Mucosa of descending colon (tissue), 3 donors: ENCODE measurements around the gene CDC45. TPM values are rescaled to one million over a fixed set of nuclear protein-coding genes. Genes with fewer than 3 reads are reported as not detected.
A peak's percentile ranks its signal among the peaks of the same experiment; 100 is the strongest.

ENCODE experiments used
- ATAC-seq: fragments of 200-7000 bp; cut with Tn5 transposase; one replicate; pipeline ENCODE4 v1.9.1; 2020; ENCODE audit warnings: mild to moderate bottlenecking, moderate library complexity
- DNase-seq, 3 donors: peaks; one replicate each; pipeline ENCODE4 v3.0.0-alpha.2; 2020
- H3K36me3 ChIP-seq: fragments of 200-600 bp; one replicate; pipeline ENCODE4 v1.8.0; 2021; ENCODE audit warnings: low read depth, mild to moderate bottlenecking
- H3K4me1 ChIP-seq: fragments of 200-600 bp; one replicate; pipeline ENCODE4 v1.8.0; 2021; ENCODE audit warnings: low read depth, mild to moderate bottlenecking
- H3K4me3 ChIP-seq: fragments of 200-600 bp; one replicate; pipeline ENCODE4 v1.8.0; 2021; ENCODE audit warnings: mild to moderate bottlenecking
- H3K9me3 ChIP-seq: fragments of 200-600 bp; one replicate; pipeline ENCODE4 v1.8.0; 2021; ENCODE audit warnings: mild to moderate bottlenecking
- intact Hi-C, 2 donors: fragments of 100-400 bp; cut with DNase I in 1 of 2; cut with micrococcal nuclease in 1 of 2; formaldehyde crosslinking; loops; one replicate each; pipeline versions ENCODE4 v1.11.0 to v1.11.1; 2022; cut with DNase I, micrococcal nuclease
- total RNA-seq, 3 donors: library from RNA; stranded (reverse); fragmentation: NEBNext Ultra II Directional in 2 of 3; extraction: Animal tissue kit (Norgen Biotek cat#: 25700) in 2 of 3; gene quantifications; one replicate each; pipeline versions ENCODE4 v1.2.1 to v1.2.4, GENCODE V29; 2021 to 2023
- TF ChIP-seq, protein P1 (sequence below): fragments of 200-600 bp; IDR thresholded peaks from one replicate; pipeline ENCODE4 v1.8.0; 2022; ENCODE audit warnings: antibody characterized with exemption, mild to moderate bottlenecking
- donor health status: DM: no; HTN: no; CAD: no; lungs with moderate emphysema.
- donor health status: DM: no; HTN: no; CAD: no.
- donor health status: DM: no; HTN: yes; CAD: no.

Gene CDC45
- total RNA-seq, 3 donors from 2014 or later, result 2.2 to 13.9 (median 2.8) TPM

DNA sequence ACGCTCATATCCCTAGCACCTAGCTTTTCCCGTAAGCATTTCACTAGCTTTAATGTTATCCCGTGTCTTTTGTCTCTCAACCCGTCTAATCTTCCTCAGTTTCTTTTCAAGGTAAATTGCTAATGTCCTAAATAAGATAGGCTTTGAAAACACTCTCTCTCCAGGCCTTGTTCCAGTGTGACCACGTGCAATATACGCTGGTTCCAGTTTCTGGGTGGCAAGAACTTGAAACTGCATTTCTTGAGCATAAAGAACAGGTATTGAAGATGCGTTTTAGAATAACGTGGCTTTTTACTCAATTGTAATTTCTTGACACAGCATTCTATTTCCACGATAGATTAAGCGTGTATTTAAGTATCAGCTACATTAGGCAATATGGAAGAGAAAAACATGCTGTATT lies 1.1 kb downstream of the CDC45 start:
- Histone ChIP-seq H3K4me1 (peaks cover 13% of the 10 kb centered on the region), H3K9me3 (no peaks in the 10 kb centered on the region), H3K4me3 (no peak overlapping the region), H3K36me3 (no peaks in the 10 kb centered on the region)
- ATAC-seq (no peak), DNase-seq (no peak)
- intact Hi-C loops, result no loop called here
- TF ChIP-seq, protein P1, sequence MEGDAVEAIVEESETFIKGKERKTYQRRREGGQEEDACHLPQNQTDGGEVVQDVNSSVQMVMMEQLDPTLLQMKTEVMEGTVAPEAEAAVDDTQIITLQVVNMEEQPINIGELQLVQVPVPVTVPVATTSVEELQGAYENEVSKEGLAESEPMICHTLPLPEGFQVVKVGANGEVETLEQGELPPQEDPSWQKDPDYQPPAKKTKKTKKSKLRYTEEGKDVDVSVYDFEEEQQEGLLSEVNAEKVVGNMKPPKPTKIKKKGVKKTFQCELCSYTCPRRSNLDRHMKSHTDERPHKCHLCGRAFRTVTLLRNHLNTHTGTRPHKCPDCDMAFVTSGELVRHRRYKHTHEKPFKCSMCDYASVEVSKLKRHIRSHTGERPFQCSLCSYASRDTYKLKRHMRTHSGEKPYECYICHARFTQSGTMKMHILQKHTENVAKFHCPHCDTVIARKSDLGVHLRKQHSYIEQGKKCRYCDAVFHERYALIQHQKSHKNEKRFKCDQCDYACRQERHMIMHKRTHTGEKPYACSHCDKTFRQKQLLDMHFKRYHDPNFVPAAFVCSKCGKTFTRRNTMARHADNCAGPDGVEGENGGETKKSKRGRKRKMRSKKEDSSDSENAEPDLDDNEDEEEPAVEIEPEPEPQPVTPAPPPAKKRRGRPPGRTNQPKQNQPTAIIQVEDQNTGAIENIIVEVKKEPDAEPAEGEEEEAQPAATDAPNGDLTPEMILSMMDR, result no peak

DNA sequence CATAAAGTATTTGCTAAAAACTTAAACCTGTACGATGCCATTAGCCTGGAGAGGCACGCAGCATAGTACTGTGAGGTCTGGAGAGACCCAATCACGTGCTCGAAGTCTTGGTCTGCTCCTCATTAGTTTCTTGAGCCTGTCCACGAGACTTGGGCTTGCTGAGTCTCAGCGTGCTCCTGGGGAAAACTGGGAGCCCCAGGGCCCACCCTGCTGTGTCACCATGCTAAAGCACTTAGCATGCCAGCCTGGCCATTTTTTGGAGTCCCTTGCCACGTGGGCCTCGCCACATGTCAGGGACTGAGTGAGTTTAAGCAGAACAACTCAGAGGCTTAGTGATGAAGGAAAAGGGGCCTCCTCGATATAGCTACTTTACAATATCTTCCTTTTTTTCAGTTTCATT lies 2.6 kb downstream of the CDC45 start:
- intact Hi-C loops, result no loop called here
- DNase-seq (no peak), ATAC-seq (no peak)
- TF ChIP-seq, protein P1, result no peak
- Histone ChIP-seq H3K4me3 (no peak overlapping the region), H3K36me3 (no peaks in the 10 kb centered on the region), H3K9me3 (no peaks in the 10 kb centered on the region), H3K4me1 (peaks cover 10% of the 10 kb centered on the region)

DNA sequence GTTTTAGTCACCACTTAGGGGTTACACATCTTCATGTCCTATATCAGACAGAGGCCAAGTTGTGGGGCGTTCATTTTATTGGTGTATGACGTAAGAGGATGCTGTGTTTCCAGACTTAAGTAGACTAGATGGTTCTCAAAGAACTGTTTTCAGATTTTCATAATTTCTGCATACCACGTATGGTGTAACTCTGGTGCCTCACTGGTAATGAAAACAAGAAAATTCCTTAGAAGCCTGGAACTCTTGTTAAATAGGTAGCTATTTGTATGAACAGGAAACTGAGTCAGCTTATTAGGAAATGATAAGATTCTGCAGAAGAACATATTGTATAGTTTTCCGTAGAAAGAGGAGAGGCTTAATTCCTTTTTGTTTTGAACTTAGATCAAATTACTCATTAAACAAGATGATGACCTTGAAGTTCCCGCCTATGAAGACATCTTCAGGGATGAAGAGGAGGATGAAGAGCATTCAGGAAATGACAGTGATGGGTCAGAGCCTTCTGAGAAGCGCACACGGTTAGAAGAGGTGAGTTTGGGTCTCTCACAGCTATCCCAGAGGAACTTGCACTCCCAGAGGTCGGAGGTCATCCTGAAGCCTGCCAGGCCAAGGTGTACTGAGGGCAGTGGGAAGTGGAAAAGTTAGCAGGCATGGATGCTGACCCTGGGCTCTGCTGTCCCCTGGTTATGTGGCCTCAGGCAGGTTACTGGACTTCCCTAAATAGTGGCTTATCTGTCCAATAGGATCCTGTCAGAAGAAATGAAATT lies 3.9 kb downstream of the CDC45 start:
- intact Hi-C loops, result no loop called here
- Histone ChIP-seq H3K4me1 (peaks cover 3% of the 10 kb centered on the region), H3K4me3 (no peak overlapping the region), H3K36me3 (no peaks in the 10 kb centered on the region), H3K9me3 (no peaks in the 10 kb centered on the region)
- TF ChIP-seq, protein P1, result no peak
- ATAC-seq (no peak), DNase-seq (no peak)

DNA sequence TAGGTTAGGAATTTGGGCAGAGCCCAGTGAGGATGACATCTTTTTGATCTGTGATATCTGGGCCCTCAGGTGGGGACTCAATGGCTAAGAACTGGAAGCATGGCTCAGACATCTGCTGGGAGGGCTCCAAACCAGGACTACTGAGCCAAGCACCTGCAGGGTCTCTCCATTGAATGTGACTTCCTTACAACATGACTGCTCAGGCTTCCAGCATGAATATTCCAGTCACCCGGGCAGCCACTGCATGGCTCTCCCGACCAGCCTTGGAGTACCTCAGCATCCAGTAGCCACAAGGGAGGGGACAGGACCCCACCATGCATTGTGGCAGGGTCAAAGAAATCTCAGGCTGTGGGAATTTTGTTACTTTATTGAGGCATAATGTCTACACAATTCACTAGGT lies 8.6 kb downstream of the CDC45 start:
- TF ChIP-seq, protein P1, result no peak
- no peak for ATAC-seq
- Histone ChIP-seq H3K9me3 (no peaks in the 10 kb centered on the region), H3K36me3 (no peaks in the 10 kb centered on the region), H3K4me1 (no peaks in the 10 kb centered on the region), H3K4me3 (no peak overlapping the region)
- intact Hi-C loops, result no loop called here
- DNase-seq, result no peak

DNA sequence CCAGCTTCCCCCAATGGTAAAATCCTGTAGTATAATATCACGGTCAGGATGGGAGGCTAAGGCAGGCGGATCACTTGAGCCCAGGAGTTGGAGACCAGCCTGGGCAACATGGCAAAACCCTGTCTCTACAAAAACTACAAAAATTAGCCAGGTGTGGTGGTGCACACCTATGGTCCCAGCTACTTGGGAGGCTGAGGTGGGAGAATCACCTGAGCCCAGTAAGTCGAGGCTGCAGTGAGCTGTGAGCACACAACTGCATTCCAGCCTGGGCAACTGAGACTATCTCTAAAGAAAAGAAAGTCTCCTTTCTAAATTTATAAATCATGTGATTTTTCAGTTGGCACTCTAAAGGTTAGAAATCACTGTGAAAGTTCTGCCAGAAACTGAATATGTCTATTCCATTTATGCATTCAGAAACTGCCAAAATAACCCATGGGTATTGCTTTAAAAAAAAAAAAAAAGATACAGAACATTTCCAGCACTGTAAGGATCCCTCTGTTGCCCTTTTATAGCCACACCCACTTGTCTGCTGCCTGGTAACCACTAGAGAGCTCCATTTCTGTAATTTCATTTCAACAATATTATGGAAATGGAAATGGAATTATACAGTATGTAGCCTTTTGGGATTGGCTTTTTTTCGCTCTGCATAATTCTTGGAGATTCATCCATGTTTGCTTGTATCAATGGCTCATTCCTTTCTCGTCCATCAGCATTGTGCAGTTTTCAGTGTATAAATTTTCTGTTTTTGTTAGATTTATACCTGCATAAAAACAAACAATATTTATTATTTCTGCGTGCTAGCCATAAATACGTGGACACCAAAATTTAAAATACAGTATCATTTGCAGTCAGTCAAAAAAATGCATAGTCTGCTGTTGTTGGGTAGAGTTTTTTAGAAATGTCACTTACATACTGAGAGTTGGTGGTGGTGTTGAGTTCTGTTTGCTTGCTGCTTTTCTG lies 9.4 kb downstream of the CDC45 start:
- TF ChIP-seq, protein P1, result no peak
- intact Hi-C loops, result no loop called here
- DNase-seq (peak in 1 of 3 donors; percentile 28), ATAC-seq (no peak)
- Histone ChIP-seq H3K36me3 (no peaks in the 10 kb centered on the region), H3K9me3 (no peaks in the 10 kb centered on the region), H3K4me1 (no peaks in the 10 kb centered on the region), H3K4me3 (no peak overlapping the region)
